ENCODE results near the gene ADIPOR1.

The ADIPOR1 gene

DNA sequence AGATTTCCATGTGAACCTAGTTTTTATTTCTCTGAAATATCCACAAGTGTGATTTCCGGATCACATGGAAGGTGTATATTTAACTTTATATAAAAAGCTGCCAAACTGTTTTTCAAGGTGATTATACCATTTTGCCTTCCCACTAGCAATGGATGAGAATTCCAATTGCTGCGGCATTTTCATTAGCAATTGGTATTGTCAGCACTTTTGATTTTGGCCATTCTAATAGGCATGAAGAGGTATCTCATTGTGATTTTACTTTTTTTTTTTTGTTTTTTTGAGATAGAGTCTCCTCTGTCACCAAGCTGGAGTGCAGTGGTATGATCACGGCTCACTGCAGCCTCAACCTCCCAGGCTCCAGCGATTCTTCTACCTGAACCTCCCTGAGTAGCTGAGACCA, 13.9 kb upstream of the ADIPOR1 start:
- no peak for DNase-seq (ENCODE audit: low read depth in 2 of 2)

- no peak for DNase-seq (ENCODE audit: low read depth in 2 of 2)
These were observed 10.8 kb upstream of the ADIPOR1 start for GRCh38 chr1:202968895-202969295.

DNA sequence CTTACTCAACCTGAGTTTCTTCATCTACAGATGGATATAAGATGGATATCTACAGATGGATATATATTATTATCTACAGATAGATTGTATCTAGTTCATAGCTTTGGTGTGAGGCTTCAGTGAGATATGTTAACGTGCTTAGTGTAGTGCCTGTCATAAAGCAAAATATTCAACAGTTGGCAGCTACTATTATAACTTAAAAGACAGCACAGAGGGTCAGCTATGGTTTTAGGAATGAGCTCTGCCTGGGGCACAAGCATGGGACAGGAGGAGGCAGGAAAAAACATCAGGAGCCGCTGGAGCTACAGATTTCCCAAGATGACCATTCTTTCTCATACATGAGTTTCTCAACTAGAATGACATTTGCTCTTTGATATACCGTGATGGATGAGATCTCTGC, 10.2 kb upstream of the ADIPOR1 start:
- DNase-seq (ENCODE audit: low read depth in 2 of 2): no peak

- no peak for DNase-seq (ENCODE audit: low read depth in 2 of 2)
These were observed 9.7 kb upstream of the ADIPOR1 start for GRCh38 chr1:202967684-202968281.

GRCh38 chr1:202966006-202966898, 8.1 kb upstream of the ADIPOR1 start:
- no peak for DNase-seq (ENCODE audit: low read depth in 2 of 2)

GRCh38 chr1:202965422-202965821, 7.3 kb upstream of the ADIPOR1 start:
- no peak for DNase-seq (ENCODE audit: low read depth in 2 of 2)

DNA sequence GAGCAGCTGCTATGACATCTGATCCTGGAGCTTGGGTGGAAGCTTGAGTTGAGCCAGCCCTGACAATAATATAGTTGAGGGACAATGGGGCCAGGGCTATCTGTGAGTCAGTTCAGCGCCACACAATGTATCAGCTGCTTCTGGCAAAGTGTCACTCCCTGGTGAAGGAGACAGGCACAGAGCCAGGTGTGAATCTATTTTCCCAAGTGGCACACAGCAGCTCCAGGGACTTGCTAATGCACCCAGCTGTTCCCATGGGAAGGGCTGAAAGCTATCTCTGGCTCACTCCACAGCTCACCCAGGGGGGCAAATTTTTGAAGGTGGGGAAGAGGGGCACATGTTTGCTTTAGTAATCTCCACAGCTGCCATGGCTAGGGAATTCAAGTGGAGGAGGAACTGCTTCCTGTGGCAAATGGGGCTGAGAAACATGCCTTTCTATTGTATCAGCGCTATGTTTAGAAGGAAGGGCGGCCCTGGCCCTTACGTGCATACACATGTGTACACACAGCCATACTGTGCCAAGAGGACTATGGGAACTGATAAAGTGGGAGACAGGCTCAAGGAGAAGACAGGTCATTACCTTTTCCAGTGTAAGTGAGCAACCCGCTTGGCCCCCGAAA, 6.8 kb upstream of the ADIPOR1 start:
- DNase-seq (ENCODE audit: low read depth in 2 of 2): no peak

GRCh38 chr1:202961220-202961880, 3.2 kb upstream of the ADIPOR1 start:
- no peak for DNase-seq (ENCODE audit: low read depth in 2 of 2)

GRCh38 chr1:202959276-202959620, 1.1 kb upstream of the ADIPOR1 start:
- no peak for DNase-seq (ENCODE audit: low read depth in 2 of 2)

GRCh38 chr1:202958544-202959275, 598 bp upstream of the ADIPOR1 start:
- no peak for DNase-seq (ENCODE audit: low read depth in 2 of 2)

- DNase-seq (ENCODE audit: low read depth in 2 of 2): no peak
These were observed 1.1 kb downstream of the ADIPOR1 start for GRCh38 chr1:202956969-202957368.

GRCh38 chr1:202954057-202954745, 3.9 kb downstream of the ADIPOR1 start:
- DNase-seq (ENCODE audit: low read depth in 2 of 2): no peak

GRCh38 chr1:202953392-202953791, 4.7 kb downstream of the ADIPOR1 start:
- no peak for DNase-seq (ENCODE audit: low read depth in 2 of 2)

DNA sequence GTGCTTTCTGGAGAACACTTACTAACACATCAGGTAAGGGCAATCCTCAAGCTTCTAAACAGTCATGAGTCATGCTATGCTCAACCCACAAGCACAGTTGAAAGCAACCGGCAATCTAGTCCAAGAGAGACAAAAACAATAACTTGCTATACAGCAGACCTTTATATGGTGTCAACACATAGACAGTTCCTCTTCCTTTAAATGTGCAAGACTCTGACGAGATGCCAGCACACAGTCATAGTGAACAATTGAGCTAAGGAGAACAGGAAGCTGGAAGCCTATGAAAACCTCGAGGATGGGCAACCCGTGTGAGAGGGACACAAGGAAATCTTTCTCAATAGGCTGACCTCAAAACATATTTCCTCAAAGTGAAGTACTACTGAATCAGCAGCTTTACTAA, 5.3 kb downstream of the ADIPOR1 start:
- DNase-seq (ENCODE audit: low read depth in 2 of 2): no peak

- DNase-seq (ENCODE audit: low read depth in 2 of 2): no peak
These were observed 6.0 kb downstream of the ADIPOR1 start for GRCh38 chr1:202952099-202952498.

GRCh38 chr1:202951437-202951836, 6.7 kb downstream of the ADIPOR1 start:
- DNase-seq (ENCODE audit: low read depth in 2 of 2): no peak

- no peak for DNase-seq (ENCODE audit: low read depth in 2 of 2)
These were observed 12.6 kb downstream of the ADIPOR1 start for GRCh38 chr1:202945483-202945882.

- no peak for DNase-seq (ENCODE audit: low read depth in 2 of 2)
These were observed 13.6 kb downstream of the ADIPOR1 start for GRCh38 chr1:202944438-202944921.

- no peak for DNase-seq (ENCODE audit: low read depth in 2 of 2)
These were observed 15.7 kb downstream of the ADIPOR1 start for GRCh38 chr1:202942426-202942825.

- no peak for DNase-seq (ENCODE audit: low read depth in 2 of 2)
These were observed 16.7 kb downstream of the ADIPOR1 start for GRCh38 chr1:202941372-202941771.

DNA sequence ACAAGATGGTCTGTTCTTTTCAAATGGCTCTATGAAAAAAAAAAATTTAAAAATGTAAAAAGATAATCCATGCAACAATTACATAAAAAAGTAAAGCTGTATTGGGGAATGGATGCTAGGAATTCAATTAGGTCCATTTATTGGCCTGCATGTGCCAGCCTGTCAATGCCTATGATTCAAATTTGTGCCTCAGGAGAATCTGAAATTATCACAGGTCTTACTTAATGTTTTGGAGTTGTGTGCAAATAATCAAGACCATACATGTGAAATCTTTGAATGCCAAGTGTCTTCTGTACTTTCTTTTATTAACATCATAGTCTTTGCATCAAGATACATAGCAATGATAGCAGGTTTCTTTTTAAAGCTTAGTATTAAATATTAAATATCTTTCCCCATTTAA, 17.6 kb downstream of the ADIPOR1 start:
- DNase-seq (ENCODE audit: low read depth in 2 of 2): no peak

Data from stimulated activated CD8-positive, alpha-beta memory T cell treated with anti-CD3 and anti-CD28 coated beads, Interleukin-15, amount 100 ng/mL, for 48 hours (primary cell).